NCI-H146 (cell line): ENCODE measurements around the gene RABGAP1L.
"Not testable (repeated sequence)": the region's sequence is repeated elsewhere in the genome, so short reads cannot be mapped to it uniquely, and the experiment has no call there.

Experiments used
- DNase-seq: peaks from one replicate; lab custom pipeline; 2025; lab: John Stamatoyannopoulos, UW

RABGAP1L gene

DNA sequence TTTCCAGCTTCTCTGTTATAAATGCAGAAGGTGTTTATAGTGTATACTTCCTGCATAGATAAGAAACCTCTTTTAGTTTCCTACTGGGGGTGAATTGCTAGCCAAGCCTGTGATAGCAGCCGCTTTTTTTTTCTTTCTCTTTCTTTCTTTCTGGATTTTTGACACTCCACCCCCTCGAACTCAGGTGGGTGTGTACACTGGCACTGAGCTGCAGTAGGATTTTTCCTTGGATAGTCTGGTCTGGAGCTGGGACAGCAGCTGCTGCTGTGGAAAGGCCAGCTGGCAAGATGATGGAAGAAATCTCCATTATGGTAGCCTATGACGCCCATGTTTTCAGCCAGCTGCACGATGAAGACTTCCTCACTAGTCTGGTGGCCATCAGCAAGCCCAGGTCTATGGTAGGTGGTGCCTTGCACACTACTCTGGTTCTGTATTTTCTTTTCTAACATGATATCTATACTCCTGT is 717.9 kb downstream of the RABGAP1L start:
- DNase-seq, result peak; percentile 90

DNA sequence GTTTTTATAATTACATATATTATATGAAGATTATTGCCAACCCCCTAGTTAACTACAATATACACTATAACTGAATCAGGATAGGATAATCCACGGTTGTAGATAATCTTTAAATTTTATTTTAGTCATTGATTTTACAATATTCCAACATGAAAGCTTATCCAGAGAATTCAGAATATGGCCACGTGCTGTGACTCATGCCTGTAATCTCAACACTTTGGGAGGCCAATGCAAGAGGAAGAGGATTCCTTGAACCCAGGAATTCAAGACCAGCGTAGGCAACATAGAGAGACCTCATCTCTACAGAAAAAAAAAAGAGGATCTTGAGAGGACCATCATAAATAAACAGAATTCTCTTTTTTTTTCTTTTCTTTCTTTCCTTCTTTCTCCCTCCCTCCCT is 720.9 kb downstream of the RABGAP1L start:
- DNase-seq, result no peak

DNA sequence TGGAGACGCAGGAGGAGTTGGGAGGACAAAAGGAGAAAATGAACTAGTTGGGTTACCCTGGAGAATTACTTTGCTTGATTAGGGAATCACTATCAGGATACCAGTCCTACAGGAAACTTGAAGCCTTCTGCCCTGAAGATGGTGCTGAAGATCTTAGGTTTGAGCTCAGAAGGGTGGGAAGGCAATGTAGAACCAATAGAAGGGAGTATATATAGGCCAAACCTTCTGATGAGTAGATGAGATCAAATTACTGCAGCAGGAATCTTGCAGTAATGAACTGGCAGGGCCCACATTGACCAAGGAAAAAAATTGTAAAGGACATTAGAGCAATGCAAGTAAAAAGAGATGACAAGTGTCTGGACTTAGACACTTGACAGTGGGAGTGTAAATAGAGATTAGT is 724.1 kb downstream of the RABGAP1L start:
- DNase-seq, result no peak

DNA sequence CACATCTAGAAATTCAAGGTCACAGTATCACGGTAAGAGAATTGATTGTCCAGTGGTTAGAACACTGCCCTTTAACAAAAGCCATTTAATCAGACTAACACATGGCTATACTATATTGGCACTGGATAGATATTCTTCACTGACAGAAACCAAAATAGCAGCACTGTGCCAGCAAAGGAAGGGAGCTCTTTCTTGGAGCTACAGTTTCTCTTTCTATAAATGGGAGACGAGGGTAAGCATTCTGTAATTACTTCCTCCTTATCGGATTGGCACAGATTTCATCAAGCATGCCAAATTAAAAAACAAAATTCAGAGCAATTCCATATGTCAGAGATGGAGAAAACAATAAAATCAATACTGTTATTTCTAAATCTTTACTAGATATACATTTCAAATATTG is 724.7 kb downstream of the RABGAP1L start:
- no peak for DNase-seq

DNA sequence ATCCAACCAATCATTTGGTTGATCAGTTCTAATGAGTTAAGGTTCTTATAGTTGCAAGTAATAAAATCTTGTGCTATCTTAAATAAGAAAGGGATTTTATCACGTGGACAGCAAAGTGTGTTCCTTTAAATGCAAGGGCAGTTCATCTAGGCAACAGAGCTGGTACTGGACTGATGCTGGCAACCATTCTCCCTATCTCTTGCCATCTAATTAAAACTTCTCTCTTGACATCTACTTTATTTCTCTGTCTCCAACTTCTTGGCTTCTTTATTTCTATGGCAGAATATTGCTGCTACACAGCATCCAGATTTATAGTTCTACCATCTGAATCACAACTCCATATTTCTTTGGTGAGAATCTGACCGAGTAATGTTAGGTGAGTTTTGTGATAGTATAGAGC is 725.2 kb downstream of the RABGAP1L start:
- no peak for DNase-seq

DNA sequence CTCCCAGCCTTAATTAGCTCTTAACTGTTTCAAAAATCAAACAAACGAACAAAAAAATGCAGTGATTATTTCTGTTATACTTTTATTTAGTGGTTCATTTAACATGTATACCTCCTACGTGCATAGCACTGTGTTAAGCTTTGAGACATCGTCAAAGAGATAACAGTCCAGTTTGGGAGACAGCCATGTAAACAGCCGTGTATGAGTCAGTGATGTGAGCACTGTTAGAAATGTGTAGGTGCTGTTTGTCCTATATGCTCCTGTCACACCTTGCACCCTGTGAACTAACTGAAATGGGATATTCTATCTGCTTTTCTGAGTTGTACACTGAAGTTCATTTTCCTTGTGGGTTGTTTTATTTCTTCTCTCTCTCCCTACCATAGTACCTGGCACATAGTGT is 730.7 kb downstream of the RABGAP1L start:
- DNase-seq, result no peak

DNA sequence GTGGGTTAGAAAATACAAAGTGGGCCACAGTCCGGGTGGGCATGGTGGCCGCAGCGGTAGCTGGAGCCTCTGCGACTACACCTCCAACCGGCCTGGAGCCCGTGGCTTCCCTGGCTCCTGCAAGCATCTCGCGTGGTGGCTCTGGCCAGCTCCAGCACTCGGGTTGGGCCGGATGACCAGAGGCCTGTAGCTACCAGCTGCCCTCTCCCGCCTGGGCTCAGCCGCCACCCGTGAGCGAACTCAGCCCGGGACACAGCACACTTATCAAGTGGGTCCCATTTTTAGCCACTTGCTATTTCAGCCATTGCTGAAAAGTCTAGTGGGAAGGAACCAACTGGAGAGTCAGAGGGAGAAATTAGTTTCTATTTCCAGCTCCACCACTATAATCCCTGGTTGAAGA is 732.7 kb downstream of the RABGAP1L start:
- DNase-seq, result no peak

DNA sequence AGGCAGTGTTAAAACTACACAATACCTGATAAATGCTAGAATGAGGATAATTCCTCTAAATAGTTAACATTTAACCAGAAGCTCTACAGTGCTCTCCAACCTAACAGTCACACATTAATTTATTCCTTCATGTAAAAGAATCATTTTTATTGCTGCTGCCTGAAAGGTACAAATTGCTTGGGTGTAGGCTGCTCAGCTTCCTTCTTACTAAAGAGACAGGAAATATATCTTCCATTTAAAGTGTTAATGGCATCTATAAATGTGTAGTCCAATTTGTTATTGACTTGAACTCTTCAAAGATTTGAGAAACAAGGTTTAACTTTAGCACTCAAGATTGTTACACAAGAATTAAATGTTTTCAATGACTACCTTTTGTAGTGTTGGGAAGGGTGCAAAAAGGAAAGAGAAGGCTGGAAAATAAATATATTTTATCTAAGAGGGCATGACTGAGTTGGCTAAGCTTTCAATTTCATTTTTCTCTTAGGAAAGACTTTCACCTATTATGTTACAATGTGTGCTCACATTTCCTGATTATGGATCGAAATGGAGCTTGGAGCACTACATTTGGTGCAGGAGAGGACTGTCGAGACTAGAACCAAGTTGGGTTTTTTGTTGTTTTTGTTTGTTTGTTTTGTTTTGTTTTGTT is 734.9 kb downstream of the RABGAP1L start:
- DNase-seq, result no peak

DNA sequence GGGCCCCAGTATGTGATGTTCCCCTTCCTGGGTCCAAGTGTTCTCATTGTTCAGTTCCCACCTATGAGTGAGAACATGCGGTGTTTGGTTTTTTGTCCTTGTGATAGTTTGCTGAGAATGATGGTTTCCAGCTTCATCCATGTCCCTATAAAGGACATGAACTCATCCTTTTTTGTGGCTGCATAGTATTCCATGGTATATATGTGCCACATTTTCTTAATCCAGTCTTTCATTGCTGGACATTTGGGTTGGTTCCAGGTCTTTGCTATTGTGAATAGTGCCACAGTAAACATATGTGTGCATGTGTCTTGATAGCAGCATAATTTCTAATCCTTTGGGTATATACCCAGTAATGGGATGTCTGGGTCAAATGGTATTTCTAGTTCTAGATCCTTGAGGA is 736.3 kb downstream of the RABGAP1L start:
- not testable (repeated sequence) for DNase-seq

DNA sequence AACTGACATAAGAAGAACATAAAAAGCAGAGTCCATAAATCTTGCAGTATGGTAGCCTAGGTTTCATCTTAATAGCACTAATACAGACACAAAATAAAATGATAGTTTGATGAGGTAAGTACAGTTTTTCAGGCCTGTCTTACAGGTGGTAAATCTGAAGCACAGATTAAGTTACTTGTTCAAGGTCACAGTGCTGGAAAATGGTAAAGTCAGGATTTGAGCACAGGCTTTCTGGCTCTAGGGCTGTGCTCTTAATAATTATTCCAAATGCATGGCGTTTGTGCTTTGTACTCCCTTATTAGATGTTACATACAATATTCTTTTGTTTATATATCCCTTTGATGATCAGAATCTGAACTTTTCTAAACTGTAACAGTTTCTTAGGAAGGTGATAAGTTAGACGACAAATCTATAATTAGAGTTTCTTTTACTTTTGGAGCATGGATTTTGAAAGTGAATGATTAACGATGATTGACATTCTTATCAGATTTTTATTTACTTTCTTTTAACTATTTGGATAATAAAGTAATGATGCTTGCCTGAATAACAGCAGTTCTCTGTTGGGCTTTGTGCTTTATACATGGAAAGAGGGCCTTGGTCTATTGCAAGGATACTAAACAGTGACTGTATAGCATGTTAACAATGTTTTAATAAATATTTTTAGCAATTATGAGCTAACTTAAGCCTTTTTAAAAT is 738.9 kb downstream of the RABGAP1L start:
- no peak for DNase-seq

DNA sequence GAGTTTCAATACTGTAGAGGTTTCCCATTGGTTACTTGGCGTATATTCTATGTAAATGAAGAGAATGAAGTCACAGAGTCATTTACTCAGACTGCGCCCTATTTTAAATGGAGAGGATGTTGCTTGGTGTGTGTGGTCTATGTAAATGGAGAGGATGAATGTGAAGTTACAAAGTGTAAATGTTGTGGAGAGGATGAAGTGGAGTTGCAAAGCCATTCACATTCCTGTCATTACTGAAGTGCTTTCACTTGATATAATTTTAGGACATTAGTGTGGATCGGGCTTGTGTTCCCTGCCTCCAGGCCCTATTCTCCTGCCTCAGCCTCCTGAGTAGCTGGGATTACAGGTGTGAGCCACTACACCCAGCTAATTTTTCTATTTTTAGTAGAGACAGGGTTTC is 741.0 kb downstream of the RABGAP1L start:
- DNase-seq, result no peak

DNA sequence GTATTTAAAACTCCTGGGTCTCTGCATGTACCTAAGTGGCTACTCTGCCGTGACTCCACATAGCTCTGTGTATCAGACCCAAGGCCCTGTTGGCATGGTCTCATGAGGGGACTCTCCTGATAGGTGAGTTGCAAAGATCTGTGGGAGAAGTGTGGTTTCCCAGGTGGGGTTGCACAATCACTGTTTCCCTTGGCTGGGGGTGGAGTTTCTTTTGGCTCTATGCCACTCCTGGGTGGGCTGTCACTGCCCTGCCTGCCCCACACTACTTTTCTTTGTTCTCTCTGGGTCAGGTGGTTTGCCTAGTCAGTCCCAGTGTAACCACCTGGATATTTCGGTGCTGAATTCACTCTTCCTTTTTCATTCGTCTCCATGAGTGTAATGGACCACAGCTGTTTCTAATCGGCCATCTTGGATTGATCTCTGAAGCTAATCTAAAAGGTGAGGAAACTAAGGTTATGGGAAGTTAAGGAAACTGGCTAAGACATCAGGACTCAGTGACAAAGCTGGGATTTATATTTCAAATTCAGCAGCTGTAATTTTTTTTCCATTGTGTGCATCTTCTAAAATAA is 743.3 kb downstream of the RABGAP1L start:
- no peak for DNase-seq

DNA sequence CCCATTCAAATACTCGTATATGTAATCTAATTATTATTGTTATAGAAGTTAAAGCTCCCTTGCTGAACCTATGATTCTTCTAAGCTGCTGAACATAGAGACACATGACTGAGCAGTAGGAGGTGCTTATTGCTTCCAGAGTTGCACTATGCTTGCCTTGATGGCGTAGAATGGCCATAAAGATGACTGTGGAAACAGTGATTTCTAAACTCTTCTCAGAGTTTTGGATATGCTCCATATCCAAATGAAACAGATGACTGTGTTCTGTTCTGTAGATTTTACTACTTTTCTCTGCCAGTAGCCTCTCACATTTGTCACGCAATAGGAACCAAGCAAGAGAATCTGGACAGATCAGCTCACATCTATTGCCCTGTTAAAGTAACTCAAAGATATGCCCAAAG is 752.3 kb downstream of the RABGAP1L start:
- no peak for DNase-seq

DNA sequence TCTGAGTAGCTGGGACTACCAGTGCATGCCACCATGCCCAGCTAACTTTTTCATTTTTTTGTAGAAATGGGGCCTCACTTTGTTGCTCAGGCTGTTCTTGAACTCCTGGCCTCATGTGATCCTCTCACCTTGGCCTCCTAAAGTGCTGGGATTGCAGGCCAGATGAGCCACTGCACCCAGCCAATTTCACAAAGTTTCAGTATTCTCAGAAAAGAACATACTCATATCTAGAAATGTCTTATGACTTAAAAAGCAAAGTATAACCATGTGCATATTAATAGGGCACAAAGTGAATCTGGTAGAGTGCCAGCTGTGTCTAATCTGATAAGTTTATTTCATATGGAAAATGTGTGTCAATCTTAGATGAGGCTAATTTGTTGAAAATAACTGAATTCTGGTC is 752.9 kb downstream of the RABGAP1L start:
- no peak for DNase-seq

DNA sequence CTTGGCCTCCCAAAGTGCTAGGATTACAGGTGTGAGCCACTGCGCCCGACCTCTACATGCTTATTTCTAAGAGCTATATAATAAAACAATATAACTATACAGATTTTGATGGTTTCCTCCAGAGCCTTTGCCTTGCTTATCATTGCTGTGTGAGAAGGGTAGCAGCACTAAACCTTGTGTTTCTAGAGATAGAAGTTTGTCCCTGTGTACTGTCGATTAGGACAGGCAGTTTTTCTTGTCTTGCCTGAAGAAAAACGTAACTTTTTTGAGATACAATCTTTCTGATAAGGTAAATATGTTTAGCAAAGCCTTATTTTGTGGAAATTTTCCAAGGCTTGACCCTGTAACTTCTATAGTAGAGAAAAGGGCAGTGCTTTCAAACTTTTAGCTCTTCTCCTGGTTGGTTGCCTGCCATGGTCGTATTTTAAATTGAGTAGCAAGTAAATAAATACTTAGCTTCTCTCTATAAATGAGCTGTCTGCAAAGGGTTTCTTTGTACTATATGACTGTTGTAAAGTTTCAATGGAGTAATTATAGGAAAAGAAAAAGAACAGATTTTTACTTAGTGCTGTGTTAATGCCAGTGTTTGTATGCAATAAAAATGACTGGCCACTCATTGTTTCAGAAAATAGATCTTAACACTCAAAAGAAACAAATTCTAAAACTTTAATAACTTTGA is 754.0 kb downstream of the RABGAP1L start:
- no peak for DNase-seq

DNA sequence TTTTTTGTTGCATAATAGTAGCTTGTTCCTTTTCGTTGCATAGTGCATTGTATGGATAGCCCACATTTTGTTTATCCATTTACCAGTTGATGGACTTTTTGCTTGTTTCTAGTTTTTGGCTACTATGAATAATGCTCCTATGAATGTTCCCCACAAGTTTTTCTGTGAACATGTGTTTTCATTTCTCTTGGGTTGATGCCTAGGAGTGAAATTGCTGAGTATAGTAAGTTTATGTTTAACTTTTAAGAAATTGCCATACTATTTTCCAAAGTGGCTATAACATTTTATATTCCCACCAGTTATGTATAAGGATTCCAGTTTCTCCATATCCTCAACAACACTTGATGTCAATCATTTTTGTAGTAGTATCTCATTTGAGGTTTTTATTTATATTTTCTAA is 755.7 kb downstream of the RABGAP1L start:
- no peak for DNase-seq

DNA sequence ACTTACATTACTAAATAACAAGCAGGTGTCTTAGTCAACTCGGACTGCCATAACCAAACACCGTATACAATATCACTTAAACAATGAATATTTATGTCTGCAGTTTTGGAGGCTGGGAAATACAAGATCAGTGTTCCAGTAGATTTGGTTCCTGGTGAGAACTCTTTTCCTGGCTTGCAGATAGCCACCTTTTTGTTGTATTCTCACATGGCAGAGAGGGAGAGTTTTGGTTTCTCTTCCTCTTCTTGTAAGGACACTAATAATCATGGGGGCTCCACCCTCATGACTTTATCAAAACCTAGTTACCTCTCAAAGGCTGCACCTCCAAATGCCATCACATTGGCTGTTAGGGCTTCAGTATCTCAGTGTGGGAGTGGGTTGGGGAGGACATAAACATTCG is 757.5 kb downstream of the RABGAP1L start:
- no peak for DNase-seq

DNA sequence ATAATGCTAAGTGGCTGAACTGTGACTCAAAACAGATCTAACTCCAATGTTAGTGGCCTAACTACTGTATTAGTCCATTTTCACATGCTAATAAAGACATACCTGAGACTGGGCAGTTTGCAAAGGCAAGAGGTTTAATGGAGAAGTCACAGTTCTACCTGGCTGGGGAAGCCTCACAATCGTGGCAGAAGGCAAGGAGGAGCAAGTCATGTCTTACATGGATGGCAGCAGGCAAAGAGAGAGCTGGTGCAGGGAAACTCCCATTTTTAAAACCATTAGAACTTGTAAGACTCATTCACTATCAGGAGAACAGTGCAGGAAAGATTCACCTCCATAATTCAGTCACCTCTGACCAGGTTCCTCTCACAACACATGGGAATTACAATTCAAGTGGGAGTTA is 760.8 kb downstream of the RABGAP1L start:
- DNase-seq, result no peak

DNA sequence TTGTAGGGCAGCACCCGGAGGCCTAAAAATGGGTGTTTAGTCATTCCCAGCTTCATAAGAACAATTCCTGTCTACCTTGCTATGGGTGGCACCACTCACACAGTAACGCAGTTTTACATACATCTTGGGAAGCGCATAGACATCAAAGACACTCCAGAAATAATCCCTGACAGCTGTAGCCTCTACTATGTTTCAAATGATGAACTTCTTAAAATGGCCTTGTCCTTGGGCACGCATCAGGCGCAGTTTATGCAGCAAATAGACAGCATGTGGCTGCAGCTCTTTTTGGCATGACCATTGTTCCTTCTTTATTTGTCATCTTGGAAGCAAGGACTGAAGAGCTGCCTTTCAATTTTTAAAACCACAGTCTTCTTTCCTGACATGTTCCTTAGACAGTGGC is 762.8 kb downstream of the RABGAP1L start:
- DNase-seq, result no peak

DNA sequence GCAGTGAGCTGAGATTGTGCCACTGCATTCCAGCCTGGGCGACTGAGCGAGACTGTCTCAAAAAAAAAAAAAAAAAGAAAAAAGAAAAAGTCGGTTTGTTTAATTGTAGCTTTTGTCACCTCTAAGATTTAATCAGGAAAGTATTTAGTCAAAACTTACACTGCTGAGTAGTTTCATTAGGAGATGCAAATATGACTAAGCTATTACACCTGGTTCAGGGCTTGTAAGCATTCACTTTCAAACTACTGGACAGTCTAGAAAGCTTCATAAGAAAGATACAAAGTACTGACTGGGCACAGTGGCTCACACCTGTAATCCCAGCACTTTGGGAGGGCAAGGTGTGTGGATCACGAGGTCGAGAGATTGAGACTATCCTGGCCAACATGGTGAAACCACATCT is 764.5 kb downstream of the RABGAP1L start:
- DNase-seq, result no peak

DNA sequence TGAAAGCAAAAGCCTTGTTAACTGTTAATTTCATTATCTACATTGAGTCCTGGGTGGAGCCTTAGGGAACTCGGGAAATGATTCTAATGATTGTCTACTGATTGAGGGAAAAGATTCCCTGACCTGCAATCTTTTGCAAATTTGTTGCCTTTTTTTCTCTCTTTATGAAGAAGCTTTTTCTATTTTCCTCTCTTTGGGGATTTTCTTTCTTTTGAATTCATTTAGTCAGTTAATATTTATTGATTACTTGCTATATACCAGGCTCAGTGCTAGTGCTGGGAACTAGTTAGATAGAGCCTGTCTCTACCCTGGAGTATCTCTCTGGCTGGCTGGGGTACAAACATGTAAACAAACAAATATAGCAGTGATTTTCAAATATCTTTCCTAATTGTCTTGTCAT is 769.2 kb downstream of the RABGAP1L start:
- no peak for DNase-seq

DNA sequence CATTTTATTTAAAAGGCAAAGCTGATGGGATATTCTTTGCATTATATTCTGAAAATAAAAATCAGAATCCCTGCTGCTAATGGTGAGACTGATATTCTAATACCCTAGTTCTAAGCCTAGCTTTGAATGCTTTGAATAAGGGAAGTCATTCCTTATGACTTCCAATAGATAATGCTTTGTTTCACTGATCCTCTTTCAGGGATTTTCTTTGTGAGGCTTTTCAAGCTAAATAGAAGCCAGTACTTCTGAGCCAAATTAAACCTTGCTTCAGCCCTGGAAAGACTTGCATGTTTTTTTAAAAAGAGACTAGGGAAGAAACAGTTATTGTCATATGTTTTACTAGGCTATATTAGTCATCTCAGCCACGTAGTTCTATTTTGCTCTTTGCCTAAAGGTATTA is 771.9 kb downstream of the RABGAP1L start:
- DNase-seq, result no peak

DNA sequence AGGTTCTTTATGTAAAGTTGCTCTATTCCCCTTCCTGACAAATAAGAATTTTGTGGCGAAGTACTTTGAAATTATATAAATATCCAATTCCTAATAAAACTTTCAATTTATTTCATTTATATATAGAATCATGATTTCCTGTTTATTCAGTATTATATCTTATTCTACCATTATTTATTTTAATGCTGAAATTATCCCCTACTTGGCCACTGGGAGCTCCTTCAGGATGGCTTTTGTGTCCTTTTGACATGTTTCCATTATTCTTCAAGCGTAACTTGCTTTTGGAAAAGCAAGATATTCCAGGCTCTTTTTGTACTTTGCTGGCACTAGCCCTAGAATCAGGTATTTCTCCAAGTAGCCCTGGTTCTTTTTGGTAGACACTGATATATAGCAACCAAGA is 773.3 kb downstream of the RABGAP1L start:
- DNase-seq, result no peak
